Transverse colon (tissue), 4 donors: ENCODE data around the gene PUDP. TPM values are rescaled to one million over a fixed set of nuclear protein-coding genes. Genes with fewer than 3 reads are reported as not detected.

Source experiments
- DNase-seq: peaks from one replicate; pipeline ENCODE4 v3.0.0-alpha.2; 2019
- H3K27ac ChIP-seq, 4 donors: fragments of 200-600 bp; sonication (generic); 2 replicates each; pipeline ENCODE4 v1.5.1; 2016 to 2018; ENCODE audit warnings: inconsistent platforms in 4 of 4
- H3K27me3 ChIP-seq: fragments of 200-600 bp; sonication (generic); 2 replicates; pipeline ENCODE4 v1.5.1; 2017; ENCODE audit warnings: inconsistent platforms
- H3K36me3 ChIP-seq, 4 donors: fragments of 200-600 bp; sonication (generic); 2 replicates each; pipeline ENCODE4 v1.5.1; 2017 to 2019; ENCODE audit warnings: inconsistent platforms in 4 of 4
- H3K4me1 ChIP-seq, 4 donors: fragments of 200-600 bp; sonication (generic); 2 replicates each; pipeline ENCODE4 v1.5.1; 2017 to 2020; ENCODE audit warnings: inconsistent platforms in 4 of 4
- H3K4me3 ChIP-seq, 4 donors: fragments of 200-600 bp; sonication (generic); 1 replicate in 1 of 4; 2 replicates in 3 of 4; pipeline versions ENCODE4 v1.5.1 to v1.6.1; 2017 to 2019; ENCODE audit warnings: inconsistent platforms in 4 of 4
- H3K9me3 ChIP-seq, 2 donors: fragments of 200-600 bp; sonication (generic); 2 replicates each; pipeline ENCODE4 v1.5.1; 2017 to 2019; ENCODE audit warnings: inconsistent platforms in 2 of 2
- EP300 ChIP-seq: sonication (generic); formaldehyde crosslinking; IDR thresholded peaks from one replicate; pipeline ENCODE4 v1.6.1; 2017; ENCODE audit warnings: antibody characterized with exemption, low read depth
- POLR2A ChIP-seq: fragments of 450-650 bp; IDR thresholded peaks from one replicate; pipeline ENCODE4 v1.6.1; 2016; ENCODE audit warnings: antibody characterized with exemption, mild to moderate bottlenecking, moderate library complexity
- POLR2AphosphoS5 ChIP-seq, 3 donors: sonication (generic); formaldehyde crosslinking; IDR thresholded peaks; one replicate each; pipeline ENCODE4 v1.6.1; 2016; ENCODE audit warnings: antibody characterized with exemption in 3 of 3
- WGBS, 2 donors: methylation state at CpG; one replicate each; pipeline ENCODE4 v1.1.5; 2018; ENCODE audit warnings: low coverage in 1 of 2; 5-methylcytosine and 5-hydroxymethylcytosine counted together
- in situ Hi-C, 4 donors: fragments of 200-750 bp; cut with MboI; loops; one replicate each; pipeline versions ENCODE4 v1.15.0 to v1.15.1; 2017; ENCODE audit warnings: low sequenced_read_pairs in 3 of 4, low pct_ligation_motif_present in 1 of 4, low pct_unique_long_range_greater_than_20kb in 1 of 4
- intact Hi-C: fragments of 100-400 bp; cut with DNase I; formaldehyde crosslinking; loops from one replicate; pipeline ENCODE4 v1.15.1; 2023; ENCODE audit warnings: low total_unique reads
- total RNA-seq, 4 donors: library from RNA; depleted of rRNA; stranded (reverse); fragments of >200 nt; gene quantifications; one replicate each; pipeline ENCODE4 v1.1.0, GENCODE V29; 2016
- TF ChIP-seq, protein P1 (sequence below), 5 experiments: fragments of 200-600 bp in 3 of 5; fragments of 450-650 bp in 2 of 5; sonication (generic) in 3 of 5; IDR thresholded peaks; 1 replicate in 2 of 5; 2 replicates in 3 of 5; pipeline ENCODE4 v1.5.1; 2016 to 2017; ENCODE audit warnings: antibody characterized with exemption in 5 of 5, inconsistent platforms in 3 of 5, mild to moderate bottlenecking in 2 of 5, moderate library complexity in 1 of 5

PUDP gene
- total RNA-seq, 4 donors from 2014 or later = 3.7 to 31.9 (median 23.3) TPM

- TF ChIP-seq, protein P1, sequence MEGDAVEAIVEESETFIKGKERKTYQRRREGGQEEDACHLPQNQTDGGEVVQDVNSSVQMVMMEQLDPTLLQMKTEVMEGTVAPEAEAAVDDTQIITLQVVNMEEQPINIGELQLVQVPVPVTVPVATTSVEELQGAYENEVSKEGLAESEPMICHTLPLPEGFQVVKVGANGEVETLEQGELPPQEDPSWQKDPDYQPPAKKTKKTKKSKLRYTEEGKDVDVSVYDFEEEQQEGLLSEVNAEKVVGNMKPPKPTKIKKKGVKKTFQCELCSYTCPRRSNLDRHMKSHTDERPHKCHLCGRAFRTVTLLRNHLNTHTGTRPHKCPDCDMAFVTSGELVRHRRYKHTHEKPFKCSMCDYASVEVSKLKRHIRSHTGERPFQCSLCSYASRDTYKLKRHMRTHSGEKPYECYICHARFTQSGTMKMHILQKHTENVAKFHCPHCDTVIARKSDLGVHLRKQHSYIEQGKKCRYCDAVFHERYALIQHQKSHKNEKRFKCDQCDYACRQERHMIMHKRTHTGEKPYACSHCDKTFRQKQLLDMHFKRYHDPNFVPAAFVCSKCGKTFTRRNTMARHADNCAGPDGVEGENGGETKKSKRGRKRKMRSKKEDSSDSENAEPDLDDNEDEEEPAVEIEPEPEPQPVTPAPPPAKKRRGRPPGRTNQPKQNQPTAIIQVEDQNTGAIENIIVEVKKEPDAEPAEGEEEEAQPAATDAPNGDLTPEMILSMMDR (IDR thresholded peaks at IDR 0.05) = no peak
- TF ChIP-seq POLR2A (no peak), EP300 (no peak), POLR2AphosphoS5 (IDR thresholded peaks at IDR 0.05) (no peak)
- Histone ChIP-seq H3K27ac (peak overlapping the region; percentile 58 to 80 (median 73)), H3K36me3 (no peaks in the 10 kb centered on the region), H3K4me3 (no peak overlapping the region), H3K4me1 (peaks cover 0 to 4% (median 0%) of the 10 kb centered on the region in 4 donors), H3K9me3 (no peaks in the 10 kb centered on the region), H3K27me3 (no peaks in the 10 kb centered on the region)
- intact Hi-C loops (no loop called here), in situ Hi-C loops (no loop called here)
- peak; percentile 58 for DNase-seq
- 59% methylated on average over 10 of the region's 10 CpGs; no CpG with 5 or more reads in 1 of the 2 donors for WGBS, 2 donors
These were observed 92.4 kb downstream of the PUDP start for GRCh38 chrX:7055386-7056137.

DNA sequence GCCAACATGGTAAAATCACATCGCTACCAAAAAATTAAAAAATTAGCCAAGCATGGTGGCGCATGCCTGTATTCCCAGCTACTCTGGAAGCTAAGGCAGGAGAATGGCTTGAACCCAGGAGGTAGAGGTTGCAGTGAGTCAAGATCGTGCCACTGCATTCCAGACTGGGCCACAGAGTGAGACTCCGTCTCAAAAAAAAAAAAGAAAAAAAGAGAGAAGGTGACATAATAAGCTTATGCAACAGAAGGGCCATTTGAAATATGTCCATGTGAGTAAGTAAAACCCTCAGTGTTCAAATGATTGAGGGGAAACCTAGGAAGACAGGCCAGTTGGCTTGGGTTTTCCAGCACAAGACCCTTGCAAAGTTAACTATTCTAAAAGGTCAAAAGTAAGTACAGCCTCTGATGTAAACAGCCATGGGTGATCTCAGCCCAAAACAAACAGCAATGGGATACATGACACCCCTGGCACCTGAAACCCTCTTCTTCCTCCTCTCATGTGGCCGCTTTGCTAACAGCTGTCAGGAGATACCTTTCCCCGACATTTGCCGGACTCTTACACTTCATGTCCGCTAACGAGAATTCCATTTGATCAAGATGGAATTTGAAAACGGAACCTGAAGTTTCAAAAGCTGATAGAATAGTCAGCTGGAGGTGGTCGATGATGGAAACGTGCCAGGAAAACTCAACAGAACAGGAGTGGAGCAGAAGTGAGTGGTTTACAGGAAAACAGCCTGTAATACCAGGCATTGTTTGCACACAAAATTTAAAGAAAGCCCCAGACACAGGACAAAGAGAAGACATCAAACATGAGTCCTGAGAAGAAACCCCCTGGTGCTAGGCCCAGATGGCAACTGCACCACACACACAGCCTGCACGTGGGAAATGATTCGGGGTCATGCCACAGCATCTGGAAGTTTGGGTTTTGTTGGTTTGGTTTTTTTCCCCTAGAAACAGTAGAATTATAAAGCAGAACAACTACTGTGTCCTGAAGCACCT lies 93.4 kb downstream of the PUDP start:
- Histone ChIP-seq H3K27ac (peak overlapping the region; percentile 58 to 80 (median 73)), H3K36me3 (no peaks in the 10 kb centered on the region), H3K4me3 (no peak overlapping the region), H3K27me3 (no peaks in the 10 kb centered on the region), H3K9me3 (no peaks in the 10 kb centered on the region), H3K4me1 (peaks cover 0 to 4% (median 0%) of the 10 kb centered on the region in 4 donors)
- no peak for DNase-seq
- TF ChIP-seq EP300 (no peak), POLR2AphosphoS5 (IDR thresholded peaks at IDR 0.05) (no peak), POLR2A (no peak)
- TF ChIP-seq, protein P1 (IDR thresholded peaks at IDR 0.05) = no peak
- in situ Hi-C loops = no loop called here
- WGBS, 2 donors = 75 to 88% methylated on average over 3 to 14 of the region's 14 CpGs
- intact Hi-C loops = no loop called here

GRCh38 chrX:7052541-7052940 lies 95.4 kb downstream of the PUDP start:
- no peaks in the 10 kb centered on the region for H3K36me3 ChIP-seq
- TF ChIP-seq, protein P1 (IDR thresholded peaks at IDR 0.05) = no peak
- TF ChIP-seq POLR2A (no peak), POLR2AphosphoS5 (IDR thresholded peaks at IDR 0.05) (no peak), EP300 (no peak)

GRCh38 chrX:7050271-7050670 lies 97.7 kb downstream of the PUDP start:
- no peak for DNase-seq
- Histone ChIP-seq H3K27ac (no peak overlapping the region), H3K4me1 (no peaks in the 10 kb centered on the region), H3K4me3 (no peak overlapping the region), H3K9me3 (no peaks in the 10 kb centered on the region), H3K36me3 (no peaks in the 10 kb centered on the region), H3K27me3 (no peaks in the 10 kb centered on the region)
- 75 to 86% methylated on average over 4 to 11 of the region's 11 CpGs for WGBS, 2 donors
- intact Hi-C loops = no loop called here
- TF ChIP-seq EP300 = no peak
- no peak for TF ChIP-seq POLR2AphosphoS5 (IDR thresholded peaks at IDR 0.05)
- TF ChIP-seq, protein P1 (IDR thresholded peaks at IDR 0.05) = no peak
- no peak for TF ChIP-seq POLR2A
- in situ Hi-C loops = no loop called here

More at GRCh38 chrX:7052541-7052940, 95.4 kb downstream of the PUDP start:
- H3K4me3 ChIP-seq = no peak overlapping the region
- in situ Hi-C loops = no loop called here
- intact Hi-C loops = no loop called here
- peaks cover 0 to 4% (median 0%) of the 10 kb centered on the region in 4 donors for H3K4me1 ChIP-seq
- H3K27ac ChIP-seq = no peak overlapping the region
- H3K27me3 ChIP-seq = no peaks in the 10 kb centered on the region
- no peaks in the 10 kb centered on the region for H3K9me3 ChIP-seq
- DNase-seq = no peak
- WGBS, 2 donors = 93% methylated on average over 6 of the region's 6 CpGs; no CpG with 5 or more reads in 1 of the 2 donors
